Adrenal gland (tissue), 19 donors: ENCODE measurements around the gene USB1. TPM values are rescaled to one million over a fixed set of nuclear protein-coding genes. Genes with fewer than 3 reads are reported as not detected.
A peak's percentile ranks its signal among the peaks of the same experiment; 100 is the strongest.

Source experiments
- DNase-seq, 7 donors: peaks; one replicate each; pipeline ENCODE4 v3.0.0-alpha.2; 2019 to 2020
- H3K27ac ChIP-seq, 5 donors: fragments of 200-600 bp; sonication (generic) in 4 of 5; 1 replicate in 3 of 5; 2 replicates in 2 of 5; pipeline versions ENCODE4 v1.5.1 to v1.8.0; 2016 to 2020; ENCODE audit warnings: mild to moderate bottlenecking in 1 of 5
- H3K27me3 ChIP-seq: fragments of 200-600 bp; 2 replicates; pipeline ENCODE4 v1.8.0; 2021
- H3K36me3 ChIP-seq, 2 donors: fragments of 200-600 bp; replicated peaks in 1 of 2; 1 replicate in 1 of 2; 2 replicates in 1 of 2; pipeline versions ENCODE4 v1.5.1 to v1.8.0; 2018 to 2022
- H3K4me1 ChIP-seq, 2 donors: fragments of 200-600 bp; replicated peaks in 1 of 2; 1 replicate in 1 of 2; 2 replicates in 1 of 2; pipeline versions ENCODE4 v1.5.1 to v1.8.0; 2018 to 2021
- H3K4me3 ChIP-seq, 4 donors: fragments of 200-600 bp; sonication (generic) in 3 of 4; one replicate each; pipeline ENCODE4 v1.5.1; 2016 to 2018
- H3K9me3 ChIP-seq, 3 donors: fragments of 200-600 bp; sonication (generic) in 1 of 3; replicated peaks in 1 of 3; 1 replicate in 2 of 3; 2 replicates in 1 of 3; pipeline versions ENCODE4 v1.5.1 to v1.8.0; 2016 to 2021
- CTCF ChIP-seq, 6 experiments: fragments of 450-650 bp in 4 of 6; fragments of 200-600 bp in 2 of 6; sonication (generic) in 1 of 6; IDR thresholded peaks; 1 replicate in 5 of 6; 2 replicates in 1 of 6; pipeline versions ENCODE4 v1.5.1 to v1.8.0; 2016 to 2021; ENCODE audit warnings: antibody characterized with exemption in 6 of 6, mild to moderate bottlenecking in 2 of 6, moderate library complexity in 1 of 6
- POLR2A ChIP-seq, 2 donors: fragments of 450-650 bp; IDR thresholded peaks; one replicate each; pipeline ENCODE4 v1.6.1; 2017; ENCODE audit warnings: antibody characterized with exemption in 2 of 2, mild to moderate bottlenecking in 2 of 2, moderate library complexity in 1 of 2
- WGBS, 4 donors: extraction: QIAGEN DNeasy Blood & Tissue Kit in 2 of 4; methylation state at CpG; one replicate each; pipeline versions ENCODE4 v1.1.5 to v1.1.7; 2013 to 2017; 5-methylcytosine and 5-hydroxymethylcytosine counted together
- intact Hi-C, 2 donors: fragments of 100-400 bp; cut with DNase I; formaldehyde crosslinking; loops; one replicate each; pipeline versions ENCODE4 v1.14.1 to v1.15.0; 2022 to 2023
- long read RNA-seq, 10 donors: library from polyadenylated mRNA in 3 of 10; unstranded in 2 of 10; stranded (forward) in 1 of 10; transcript quantifications; one replicate each; pipeline ENCODE4 v2.0.0 and lab custom pipeline, GENCODE V29; 2021 to 2026
- polyA plus RNA-seq, 3 donors: library from polyadenylated mRNA; stranded (reverse); fragments of 200-250 nt in 2 of 3; fragments of 350-450 nt in 1 of 3; fragmentation: Illumina TruSeq in 1 of 3; extraction: RNeasy Lipid Tissue Mini Kit (QIAGEN cat#74804) in 1 of 3; gene quantifications; one replicate each; pipeline ENCODE4 v1.2.3, GENCODE V29; 2013 to 2014
- total RNA-seq, 9 donors: library from RNA; depleted of rRNA in 4 of 9; stranded (reverse); fragments of >200 nt in 4 of 9; fragments of 120-200 nt in 1 of 9; fragmentation: NEBNext Ultra II Directional in 1 of 9; extraction: Animal tissue kit (Norgen Biotek cat#: 25700) in 1 of 9; gene quantifications; one replicate each; pipeline versions ENCODE4 v1.1.0 to v1.2.4, GENCODE V29; 2013 to 2023
- donor health status: healthy with polysubstance abuse.
- donor health status: Bipolar disorder and iron deficiency.
- donor health status: DM: yes; HTN: yes; CAD: no.
- donor health status: DM: no; HTN: no; CAD: no.
- donor health status: DM: no; HTN: no; CAD: no.
- donor health status: DM: yes; HTN: yes; CAD: no.

Gene USB1, protein sequence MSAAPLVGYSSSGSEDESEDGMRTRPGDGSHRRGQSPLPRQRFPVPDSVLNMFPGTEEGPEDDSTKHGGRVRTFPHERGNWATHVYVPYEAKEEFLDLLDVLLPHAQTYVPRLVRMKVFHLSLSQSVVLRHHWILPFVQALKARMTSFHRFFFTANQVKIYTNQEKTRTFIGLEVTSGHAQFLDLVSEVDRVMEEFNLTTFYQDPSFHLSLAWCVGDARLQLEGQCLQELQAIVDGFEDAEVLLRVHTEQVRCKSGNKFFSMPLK
- total RNA-seq (100 to 1,000 TPM in 1 of 9 donors, 10 to 100 TPM in 8; 38.7 to 273 (median 54.3) TPM), polyA plus RNA-seq (10 to 100 TPM; 26.9 to 38.6 (median 37.2) TPM)
- long read RNA-seq, donor 1, transcript USB1-213 (3 exons, 575 nt): minor isoform, 9 of 63 reads
- long read RNA-seq, donor 1, transcript USB1-201 (7 exons, 2,282 nt): major isoform, 48 of 63 reads
- long read RNA-seq, donor 1, partial matches to known transcripts: 0 of 63 reads
- long read RNA-seq, donor 1, other reads (novel, unspliced or antisense): 0 of 63 reads
- long read RNA-seq, donor 2, transcript USB1-201 (7 exons, 2,282 nt): major isoform, 62 of 84 reads
- long read RNA-seq, donor 2, transcript USB1-213 (3 exons, 575 nt): minor isoform, 14 of 84 reads
- long read RNA-seq, donor 2, partial matches to known transcripts: 0 of 84 reads
- long read RNA-seq, donor 2, other reads (novel, unspliced or antisense): 0 of 84 reads
- long read RNA-seq, donor 3, transcript USB1-201 (7 exons, 2,282 nt): major isoform, 22 of 32 reads
- long read RNA-seq, donor 3, partial matches to known transcripts: 0 of 32 reads
- long read RNA-seq, donor 3, other reads (novel, unspliced or antisense): 0 of 32 reads
- long read RNA-seq, donor 4, transcript USB1-201 (7 exons, 2,282 nt): major isoform, 11 of 15 reads
- long read RNA-seq, donor 4, partial matches to known transcripts: 0 of 15 reads
- long read RNA-seq, donor 4, other reads (novel, unspliced or antisense): 2 of 15 reads
- long read RNA-seq, donor 5, transcript USB1-201 (7 exons, 2,282 nt): major isoform, 122 of 144 reads
- long read RNA-seq, donor 5, partial matches to known transcripts: 10 of 144 reads
- long read RNA-seq, donor 5, other reads (novel, unspliced or antisense): 9 of 144 reads
- long read RNA-seq, donor 6, transcript USB1-201 (7 exons, 2,282 nt): major isoform, 8 of 12 reads
- long read RNA-seq, donor 6, partial matches to known transcripts: 1 of 12 reads
- long read RNA-seq, donor 6, other reads (novel, unspliced or antisense): 3 of 12 reads
- long read RNA-seq, donor 7, transcript USB1-213 (3 exons, 575 nt): minor isoform, 7 of 33 reads
- long read RNA-seq, donor 7, transcript USB1-201 (7 exons, 2,282 nt): major isoform, 22 of 33 reads
- long read RNA-seq, donor 7, partial matches to known transcripts: 0 of 33 reads
- long read RNA-seq, donor 7, other reads (novel, unspliced or antisense): 0 of 33 reads
- long read RNA-seq, donor 8, transcript USB1-201 (7 exons, 2,282 nt): major isoform, 45 of 55 reads
- long read RNA-seq, donor 8, partial matches to known transcripts: 0 of 55 reads
- long read RNA-seq, donor 8, other reads (novel, unspliced or antisense): 0 of 55 reads
- long read RNA-seq, donor 9, transcript USB1-201 (7 exons, 2,282 nt): major isoform, 44 of 55 reads
- long read RNA-seq, donor 9, transcript USB1-216 (1 exons, 2,895 nt): minor isoform, 7 of 55 reads
- long read RNA-seq, donor 9, partial matches to known transcripts: 0 of 55 reads
- long read RNA-seq, donor 9, other reads (novel, unspliced or antisense): 0 of 55 reads
- long read RNA-seq, donor 10, transcript USB1-201 (7 exons, 2,282 nt): major isoform, 25 of 31 reads
- long read RNA-seq, donor 10, partial matches to known transcripts: 0 of 31 reads
- long read RNA-seq, donor 10, other reads (novel, unspliced or antisense): 0 of 31 reads

DNA sequence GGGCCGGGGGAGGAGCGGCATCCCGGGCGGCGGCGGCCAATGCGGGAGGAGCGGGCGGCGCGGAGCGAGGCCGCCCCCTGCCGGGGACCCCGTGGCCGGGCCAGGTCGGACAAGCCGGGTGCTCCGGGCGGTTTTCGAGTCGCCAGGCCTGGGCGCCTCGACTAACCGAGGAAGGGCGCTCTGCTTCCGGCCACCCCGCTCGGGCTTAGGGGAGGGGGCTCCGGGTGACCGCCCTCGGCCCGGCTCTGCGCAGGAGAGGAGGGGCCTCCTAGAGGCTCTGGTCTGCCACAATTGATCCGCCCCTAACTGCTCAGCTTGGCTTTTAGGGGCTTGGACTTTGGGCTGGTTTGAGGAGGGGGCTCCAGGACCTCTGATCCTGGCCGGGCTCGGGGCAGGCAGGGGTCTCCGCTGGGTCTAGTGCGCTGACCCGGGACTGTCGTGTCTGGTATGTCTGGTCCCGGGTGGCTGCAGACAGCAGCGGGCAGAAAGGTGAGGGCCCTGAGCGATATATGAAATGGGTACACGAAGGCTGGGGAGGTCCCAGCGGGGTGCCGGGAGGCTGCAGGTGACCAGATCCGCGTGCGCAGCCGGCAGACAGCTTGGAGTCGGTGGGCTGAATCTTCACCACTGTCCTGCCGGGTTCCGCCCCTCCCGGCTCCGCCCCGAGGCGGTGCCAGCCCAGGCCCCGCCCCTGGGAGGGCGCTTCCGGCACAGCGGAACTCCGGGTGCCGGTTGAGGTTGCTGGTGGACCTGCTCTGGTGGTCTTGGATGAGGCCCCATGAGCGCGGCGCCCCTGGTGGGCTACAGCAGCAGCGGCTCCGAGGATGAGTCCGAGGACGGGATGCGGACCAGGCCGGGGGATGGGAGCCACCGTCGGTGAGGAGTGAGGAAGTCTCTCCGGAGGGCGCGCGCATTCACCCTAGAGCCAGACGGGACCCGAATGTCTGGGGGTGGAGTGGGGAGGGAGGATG lies at the start of gene USB1:
USB1 (plus strand) TSS at position 702 of the 971 bp plus-strand sequence; CDS start at position 779, 77 bp downstream.
- DNase-seq: peak; percentile 84 to 91 (median 89)
- 0 to 2% (median 0%) methylated on average over 10 to 81 of the region's 81 CpGs for WGBS, 4 donors
- Histone ChIP-seq H3K9me3 (no peaks in the 10 kb centered on the region), H3K4me1 (peaks cover 19 to 37% of the 10 kb centered on the region in 2 donors), H3K27me3 (no peaks in the 10 kb centered on the region), H3K36me3 (peaks cover 0 to 29% of the 10 kb centered on the region in 2 donors), H3K4me3 (peak within 1 kb of the TSS; percentile 35 to 98 (median 53)), H3K27ac (peak within 1 kb of the TSS; percentile 63 to 92 (median 83))
- intact Hi-C loops: loop anchor here in 1 of 2 donors (2.0 kb wide), 1 partner anchor 102 kb away; no protein-coding TSS in a partner anchor
- TF ChIP-seq POLR2A (IDR thresholded peaks at IDR 0.05): peak in 1 of 2 donors; percentile 71
- TF ChIP-seq CTCF (IDR thresholded peaks at IDR 0.05): peak; percentile 20 to 78 (median 60)

DNA sequence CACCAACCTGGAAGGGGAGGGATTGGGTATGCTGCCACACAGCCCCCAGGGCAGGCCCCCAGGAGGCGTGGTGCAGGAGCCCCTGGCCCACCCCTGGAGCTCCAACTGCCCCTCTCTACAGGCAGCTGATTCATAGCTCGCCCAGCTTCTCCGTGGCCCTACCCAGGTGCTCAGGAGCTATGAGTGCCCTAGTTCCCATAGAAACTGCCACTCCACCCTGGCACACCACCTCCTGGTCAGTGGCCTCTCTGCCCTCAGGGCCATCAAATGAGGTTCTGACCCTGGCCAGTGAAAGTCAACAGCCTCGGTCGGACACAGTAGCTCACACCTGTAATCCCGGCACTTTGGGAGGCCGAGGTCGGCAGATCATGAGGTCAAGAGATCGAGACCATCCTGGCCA lies 48.3 kb upstream of the USB1 start:
- Histone ChIP-seq H3K36me3 (no peaks in the 10 kb centered on the region), H3K4me3 (no peak overlapping the region), H3K27me3 (no peaks in the 10 kb centered on the region), H3K27ac (no peak overlapping the region), H3K4me1 (no peaks in the 10 kb centered on the region), H3K9me3 (no peaks in the 10 kb centered on the region)
- no peak for DNase-seq
- intact Hi-C loops: no loop called here
- TF ChIP-seq POLR2A (IDR thresholded peaks at IDR 0.05) (no peak), CTCF (IDR thresholded peaks at IDR 0.05) (no peak)
- 86 to 92% (median 88%) methylated on average over 6 to 9 of the region's 9 CpGs for WGBS, 4 donors

DNA sequence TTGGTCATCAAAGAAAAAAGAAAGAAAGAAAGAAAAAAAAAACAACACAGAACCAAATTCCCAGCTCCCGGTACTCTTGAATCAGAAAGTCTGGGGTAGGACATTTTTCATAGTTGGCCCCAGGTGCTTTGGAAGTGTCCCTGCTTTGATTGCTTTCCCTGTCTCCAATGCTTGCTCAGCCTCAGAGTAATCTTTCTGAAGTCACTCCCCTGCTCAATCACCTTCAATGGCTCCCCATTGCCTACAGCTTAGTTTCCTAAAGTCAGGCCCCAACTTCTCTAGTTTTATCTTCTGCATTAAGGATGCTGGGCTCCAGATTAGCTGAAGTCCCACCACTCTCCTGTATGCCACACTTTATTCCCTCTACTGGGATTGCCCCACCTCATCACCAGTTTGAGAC lies 47.4 kb upstream of the USB1 start:
- Histone ChIP-seq H3K36me3 (no peaks in the 10 kb centered on the region), H3K27ac (no peak overlapping the region), H3K4me3 (no peak overlapping the region), H3K27me3 (no peaks in the 10 kb centered on the region), H3K9me3 (no peaks in the 10 kb centered on the region), H3K4me1 (no peaks in the 10 kb centered on the region)
- TF ChIP-seq CTCF (IDR thresholded peaks at IDR 0.05) (no peak), POLR2A (IDR thresholded peaks at IDR 0.05) (no peak)
- DNase-seq: no peak
- intact Hi-C loops: no loop called here
- 84 to 92% (median 88%) methylated on average over 1 of the region's 1 CpG for WGBS, 4 donors
